Peyer's patch (tissue), 4 donors: ENCODE data around the gene CRYL1. TPM values are rescaled to one million over a fixed set of nuclear protein-coding genes. Genes with fewer than 3 reads are reported as not detected.

ENCODE experiments used
- DNase-seq, 3 donors: peaks; one replicate each; pipeline ENCODE4 v3.0.0-alpha.2; 2017 to 2019
- H3K27ac ChIP-seq, 4 donors: fragments of 200-600 bp; sonication (generic); one replicate each; pipeline ENCODE4 v1.5.1; 2016 to 2019
- H3K27me3 ChIP-seq, 2 donors: fragments of 200-600 bp; sonication (generic); one replicate each; pipeline ENCODE4 v1.5.1; 2019
- H3K36me3 ChIP-seq, 3 donors: fragments of 200-600 bp; sonication (generic); one replicate each; pipeline ENCODE4 v1.5.1; 2016 to 2019
- H3K4me1 ChIP-seq, 4 donors: fragments of 200-600 bp; sonication (generic); one replicate each; pipeline ENCODE4 v1.5.1; 2016 to 2019
- H3K4me3 ChIP-seq, 4 donors: fragments of 200-600 bp; sonication (generic); 1 replicate in 3 of 4; 2 replicates in 1 of 4; pipeline ENCODE4 v1.5.1; 2016 to 2019; ENCODE audit warnings: mild to moderate bottlenecking in 1 of 4
- H3K9me3 ChIP-seq, 4 donors: fragments of 200-600 bp; sonication (generic); one replicate each; pipeline ENCODE4 v1.5.1; 2016 to 2019; ENCODE audit warnings: mild to moderate bottlenecking in 1 of 4
- POLR2A ChIP-seq, 2 donors: fragments of 450-650 bp; IDR thresholded peaks; one replicate each; pipeline ENCODE4 v1.5.1; 2017; ENCODE audit warnings: antibody characterized with exemption in 2 of 2, mild to moderate bottlenecking in 2 of 2, moderate library complexity in 2 of 2
- total RNA-seq, 4 donors: library from RNA; depleted of rRNA; stranded (reverse); fragments of >200 nt; gene quantifications; one replicate each; pipeline ENCODE4 v1.1.0, GENCODE V29; 2016
- TF ChIP-seq, protein P1 (sequence below), 6 experiments: fragments of 450-650 bp in 4 of 6; fragments of 200-600 bp in 2 of 6; sonication (generic) in 1 of 6; IDR thresholded peaks; one replicate each; pipeline ENCODE4 v1.5.1; 2017 to 2019; ENCODE audit warnings: antibody characterized with exemption in 6 of 6, mild to moderate bottlenecking in 3 of 6, moderate library complexity in 1 of 6

CRYL1 gene
- total RNA-seq, 4 donors from 2014 or later: 81.7 to 357 (median 299) TPM

DNA sequence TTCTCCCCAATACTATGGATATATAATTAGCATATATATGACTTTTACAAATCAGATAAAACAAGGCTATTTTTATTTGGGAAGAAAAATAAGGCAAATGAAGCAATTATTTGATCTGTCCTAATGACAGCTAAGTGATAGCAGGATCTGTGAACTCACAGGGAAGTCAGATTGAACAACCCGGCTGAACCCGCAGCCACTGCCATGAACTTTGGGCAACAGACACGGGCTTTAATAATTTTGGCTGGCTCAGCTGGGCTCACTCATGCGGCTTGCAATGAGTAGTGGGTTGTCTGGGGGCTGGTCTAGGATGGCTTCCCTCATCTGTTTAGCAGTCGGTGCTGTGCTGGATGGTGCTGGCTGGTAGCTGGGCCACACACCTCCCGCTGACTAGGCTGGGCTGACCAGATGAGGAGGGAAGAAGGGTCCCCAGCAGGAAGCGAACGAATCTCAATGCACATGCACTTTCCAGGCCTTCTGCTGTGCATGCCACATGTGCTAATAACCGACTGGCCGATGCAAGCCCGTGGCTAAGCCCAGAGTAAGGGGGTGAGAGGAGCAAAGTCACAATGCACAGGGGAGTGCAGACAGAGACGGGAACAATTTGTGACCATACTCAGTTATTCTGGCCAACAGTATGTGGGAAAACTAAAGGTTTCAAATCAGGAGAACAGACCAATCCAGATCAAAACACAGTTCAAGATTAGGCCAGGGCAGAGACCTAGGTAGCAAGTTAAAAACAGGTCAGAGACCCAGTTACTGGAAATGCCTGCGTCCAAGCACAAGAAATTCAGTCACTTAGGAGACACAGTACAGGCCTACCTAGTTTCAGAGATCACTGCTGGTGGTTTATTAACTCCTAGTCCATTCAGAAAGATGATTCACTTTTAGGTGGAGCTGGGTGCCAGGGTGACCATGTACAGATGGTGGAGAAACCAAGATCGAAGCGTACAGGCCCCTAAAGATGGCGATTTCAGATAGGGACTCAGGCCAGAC, 22.3 kb downstream of the CRYL1 start:
- no peaks in the 10 kb centered on the region for H3K4me1 ChIP-seq
- DNase-seq: no peak
- H3K4me3 ChIP-seq: no peak overlapping the region
- H3K9me3 ChIP-seq: no peaks in the 10 kb centered on the region
- no peak overlapping the region for H3K27ac ChIP-seq
- peaks cover 0 to 22% (median 0%) of the 10 kb centered on the region in 3 donors for H3K36me3 ChIP-seq
- no peaks in the 10 kb centered on the region for H3K27me3 ChIP-seq
- TF ChIP-seq, protein P1, sequence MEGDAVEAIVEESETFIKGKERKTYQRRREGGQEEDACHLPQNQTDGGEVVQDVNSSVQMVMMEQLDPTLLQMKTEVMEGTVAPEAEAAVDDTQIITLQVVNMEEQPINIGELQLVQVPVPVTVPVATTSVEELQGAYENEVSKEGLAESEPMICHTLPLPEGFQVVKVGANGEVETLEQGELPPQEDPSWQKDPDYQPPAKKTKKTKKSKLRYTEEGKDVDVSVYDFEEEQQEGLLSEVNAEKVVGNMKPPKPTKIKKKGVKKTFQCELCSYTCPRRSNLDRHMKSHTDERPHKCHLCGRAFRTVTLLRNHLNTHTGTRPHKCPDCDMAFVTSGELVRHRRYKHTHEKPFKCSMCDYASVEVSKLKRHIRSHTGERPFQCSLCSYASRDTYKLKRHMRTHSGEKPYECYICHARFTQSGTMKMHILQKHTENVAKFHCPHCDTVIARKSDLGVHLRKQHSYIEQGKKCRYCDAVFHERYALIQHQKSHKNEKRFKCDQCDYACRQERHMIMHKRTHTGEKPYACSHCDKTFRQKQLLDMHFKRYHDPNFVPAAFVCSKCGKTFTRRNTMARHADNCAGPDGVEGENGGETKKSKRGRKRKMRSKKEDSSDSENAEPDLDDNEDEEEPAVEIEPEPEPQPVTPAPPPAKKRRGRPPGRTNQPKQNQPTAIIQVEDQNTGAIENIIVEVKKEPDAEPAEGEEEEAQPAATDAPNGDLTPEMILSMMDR (IDR thresholded peaks at IDR 0.05): no peak
- no peak for TF ChIP-seq POLR2A (IDR thresholded peaks at IDR 0.05)

DNA sequence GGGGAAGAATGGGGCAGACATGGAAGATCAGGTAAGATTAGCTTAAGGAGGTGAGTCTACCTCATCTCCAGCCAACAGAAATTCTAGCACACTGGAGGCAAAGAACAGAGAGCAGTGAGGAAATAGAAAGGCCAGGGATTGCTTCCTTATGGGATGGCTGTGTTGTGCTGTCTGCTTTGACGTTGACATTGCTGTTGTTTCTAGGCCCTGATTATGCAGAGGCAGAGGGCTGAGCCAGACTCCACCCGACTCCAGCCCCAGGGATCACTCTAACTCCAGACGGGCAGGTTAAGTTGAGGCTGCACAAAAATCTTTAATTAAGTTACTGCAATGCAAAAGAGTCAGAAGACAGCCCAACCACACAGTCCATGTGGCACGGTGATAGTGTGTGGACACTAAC, 24.1 kb downstream of the CRYL1 start:
- TF ChIP-seq POLR2A (IDR thresholded peaks at IDR 0.05): no peak
- TF ChIP-seq, protein P1 (IDR thresholded peaks at IDR 0.05): no peak
- no peaks in the 10 kb centered on the region for H3K9me3 ChIP-seq
- peaks cover 0 to 22% (median 0%) of the 10 kb centered on the region in 3 donors for H3K36me3 ChIP-seq
- H3K4me3 ChIP-seq: no peak overlapping the region
- DNase-seq: no peak
- H3K27ac ChIP-seq: no peak overlapping the region
- no peaks in the 10 kb centered on the region for H3K27me3 ChIP-seq
- H3K4me1 ChIP-seq: no peaks in the 10 kb centered on the region

DNA sequence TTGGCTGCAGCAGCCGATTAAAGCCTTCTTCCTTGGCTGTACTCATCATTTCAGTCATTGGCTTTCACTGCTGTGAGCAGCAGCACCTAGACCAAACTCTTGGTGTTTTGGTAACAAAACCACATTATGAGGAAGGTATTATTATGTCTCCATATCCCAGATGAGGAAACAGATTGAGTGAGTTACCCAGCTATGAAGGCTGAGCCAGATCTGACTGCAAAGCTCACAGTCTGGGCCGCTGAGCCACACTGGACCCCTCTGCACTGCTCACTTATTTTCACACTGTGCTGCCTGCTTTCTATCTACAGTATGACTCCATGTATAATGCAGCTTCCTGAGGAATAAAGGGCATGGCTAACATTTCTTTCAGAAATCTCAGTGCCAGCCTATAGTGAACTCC, 24.5 kb downstream of the CRYL1 start:
- TF ChIP-seq, protein P1 (IDR thresholded peaks at IDR 0.05): no peak
- no peak for TF ChIP-seq POLR2A (IDR thresholded peaks at IDR 0.05)
- H3K27me3 ChIP-seq: no peaks in the 10 kb centered on the region
- H3K9me3 ChIP-seq: no peaks in the 10 kb centered on the region
- no peak for DNase-seq
- H3K36me3 ChIP-seq: peaks cover 0 to 22% (median 0%) of the 10 kb centered on the region in 3 donors
- no peak overlapping the region for H3K4me3 ChIP-seq
- H3K27ac ChIP-seq: no peak overlapping the region
- no peaks in the 10 kb centered on the region for H3K4me1 ChIP-seq

DNA sequence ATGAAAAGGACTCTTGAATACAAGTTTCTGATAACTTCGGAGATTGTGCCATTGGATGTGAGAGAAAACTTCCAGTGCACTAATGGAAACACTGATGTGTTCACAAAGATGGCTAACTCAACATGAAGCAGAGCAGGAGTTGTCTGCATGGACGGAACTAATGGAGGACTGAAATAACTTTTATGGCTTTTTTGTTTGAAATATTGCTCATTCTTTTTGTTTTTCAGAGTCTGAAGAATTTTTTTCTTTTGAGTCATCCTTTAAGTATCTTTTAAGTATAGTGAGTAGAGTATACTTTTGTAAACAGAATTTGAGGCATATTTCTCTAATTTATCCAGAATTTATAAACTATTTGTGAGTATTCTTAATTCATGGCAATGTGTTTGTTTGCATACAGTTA, 25.7 kb downstream of the CRYL1 start:
- H3K9me3 ChIP-seq: no peaks in the 10 kb centered on the region
- TF ChIP-seq, protein P1 (IDR thresholded peaks at IDR 0.05): no peak
- TF ChIP-seq POLR2A (IDR thresholded peaks at IDR 0.05): no peak
- H3K27me3 ChIP-seq: no peaks in the 10 kb centered on the region
- DNase-seq: no peak
- H3K36me3 ChIP-seq: peaks cover 0 to 13% (median 0%) of the 10 kb centered on the region in 3 donors
- no peak overlapping the region for H3K27ac ChIP-seq
- peaks cover 0 to 7% (median 0%) of the 10 kb centered on the region in 4 donors for H3K4me1 ChIP-seq
- no peak overlapping the region for H3K4me3 ChIP-seq

DNA sequence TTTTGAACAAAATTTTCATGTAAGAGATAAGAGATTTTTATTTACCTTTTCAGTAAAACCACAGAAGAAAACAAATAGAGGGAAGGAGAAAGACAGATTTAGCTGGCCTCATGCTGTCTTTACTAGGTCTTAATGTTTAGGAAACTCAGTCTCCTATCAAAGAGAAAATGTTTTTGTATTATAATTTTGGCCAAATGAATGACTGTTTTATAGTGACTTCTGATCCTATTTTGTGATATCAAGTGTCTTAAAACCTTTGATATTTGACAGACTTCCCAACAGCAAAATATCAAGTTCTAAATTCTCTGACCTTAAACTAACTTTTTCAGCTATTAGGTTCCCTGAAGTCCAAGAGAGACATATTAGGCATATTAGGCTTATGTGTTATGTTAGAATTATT, 27.0 kb downstream of the CRYL1 start:
- DNase-seq: no peak
- no peak overlapping the region for H3K27ac ChIP-seq
- no peak overlapping the region for H3K4me3 ChIP-seq
- peaks cover 0 to 9% (median 0%) of the 10 kb centered on the region in 3 donors for H3K36me3 ChIP-seq
- TF ChIP-seq, protein P1 (IDR thresholded peaks at IDR 0.05): no peak
- TF ChIP-seq POLR2A (IDR thresholded peaks at IDR 0.05): no peak
- no peaks in the 10 kb centered on the region for H3K9me3 ChIP-seq
- peaks cover 0 to 7% (median 0%) of the 10 kb centered on the region in 4 donors for H3K4me1 ChIP-seq
- H3K27me3 ChIP-seq: no peaks in the 10 kb centered on the region
